Measurements from ENCODE around the gene RABEP1.

The RABEP1 gene

GRCh38 chr17:5355421-5356129, 73.5 kb downstream of the RABEP1 start:
- DNase-seq (ENCODE audit: extremely low spot score, insufficient read length, low read depth) (no peak), FAIRE-seq (no peak)

GRCh38 chr17:5361426-5361825, 79.3 kb downstream of the RABEP1 start:
- DNase-seq (ENCODE audit: extremely low spot score, insufficient read length, low read depth) (no peak), FAIRE-seq (no peak)

- no peak for FAIRE-seq
- no peak for DNase-seq (ENCODE audit: extremely low spot score, insufficient read length, low read depth)
Observed at GRCh38 chr17:5362162-5362811, 80.2 kb downstream of the RABEP1 start.

GRCh38 chr17:5364156-5364555, 82.1 kb downstream of the RABEP1 start:
- DNase-seq (ENCODE audit: extremely low spot score, insufficient read length, low read depth) (no peak), FAIRE-seq (no peak)

- FAIRE-seq (no peak), DNase-seq (ENCODE audit: extremely low spot score, insufficient read length, low read depth) (no peak)
Observed at GRCh38 chr17:5364696-5365095, 82.6 kb downstream of the RABEP1 start.

GRCh38 chr17:5365831-5366230, 83.7 kb downstream of the RABEP1 start:
- DNase-seq (ENCODE audit: extremely low spot score, insufficient read length, low read depth) (no peak), FAIRE-seq (no peak)

GRCh38 chr17:5370411-5370810, 88.3 kb downstream of the RABEP1 start:
- no peak for FAIRE-seq
- no peak for DNase-seq (ENCODE audit: extremely low spot score, insufficient read length, low read depth)

- FAIRE-seq: peak; percentile 64
- peak; percentile 28 for DNase-seq (ENCODE audit: extremely low spot score, insufficient read length, low read depth)
Observed at GRCh38 chr17:5373112-5373511, 91.0 kb downstream of the RABEP1 start.

- no peak for FAIRE-seq
- no peak for DNase-seq (ENCODE audit: extremely low spot score, insufficient read length, low read depth)
Observed at GRCh38 chr17:5378566-5379207, 96.6 kb downstream of the RABEP1 start.

GRCh38 chr17:5379351-5380107, 97.4 kb downstream of the RABEP1 start:
- FAIRE-seq (no peak), DNase-seq (ENCODE audit: extremely low spot score, insufficient read length, low read depth) (no peak)

- no peak for FAIRE-seq
- no peak for DNase-seq (ENCODE audit: extremely low spot score, insufficient read length, low read depth)
Observed at GRCh38 chr17:5380491-5381135, 98.5 kb downstream of the RABEP1 start.

GRCh38 chr17:5381542-5381941, 99.5 kb downstream of the RABEP1 start:
- DNase-seq (ENCODE audit: extremely low spot score, insufficient read length, low read depth): no peak
- no peak for FAIRE-seq

- DNase-seq (ENCODE audit: extremely low spot score, insufficient read length, low read depth) (no peak), FAIRE-seq (no peak)
Observed at GRCh38 chr17:5391678-5392077, 109.6 kb downstream of the RABEP1 start.

GRCh38 chr17:5396612-5397011, 114.5 kb downstream of the RABEP1 start:
- DNase-seq (ENCODE audit: extremely low spot score, insufficient read length, low read depth): no peak
- FAIRE-seq: no peak

GRCh38 chr17:5399767-5400166, 117.7 kb downstream of the RABEP1 start:
- FAIRE-seq (no peak), DNase-seq (ENCODE audit: extremely low spot score, insufficient read length, low read depth) (no peak)

- DNase-seq (ENCODE audit: extremely low spot score, insufficient read length, low read depth) (no peak), FAIRE-seq (no peak)
Observed at GRCh38 chr17:5405400-5405799, 123.3 kb downstream of the RABEP1 start.

GRCh38 chr17:5408186-5408585, 126.1 kb downstream of the RABEP1 start:
- FAIRE-seq (no peak), DNase-seq (ENCODE audit: extremely low spot score, insufficient read length, low read depth) (no peak)

GRCh38 chr17:5410594-5411272, 128.6 kb downstream of the RABEP1 start:
- no peak for DNase-seq (ENCODE audit: extremely low spot score, insufficient read length, low read depth)
- peak; percentile 71 for FAIRE-seq

GRCh38 chr17:5413682-5414081, 131.6 kb downstream of the RABEP1 start:
- no peak for FAIRE-seq
- no peak for DNase-seq (ENCODE audit: extremely low spot score, insufficient read length, low read depth)

GRCh38 chr17:5416901-5417300, 134.8 kb downstream of the RABEP1 start:
- FAIRE-seq: no peak
- DNase-seq (ENCODE audit: extremely low spot score, insufficient read length, low read depth): no peak
